H9 (cell line): ENCODE measurements around the gene THBS2. TPM values are rescaled to one million over a fixed set of nuclear protein-coding genes. Genes with fewer than 3 reads are reported as not detected.

ENCODE experiments used
- DNase-seq: peaks from one replicate; pipeline ENCODE4 v3.0.0-alpha.2; 2017
- H2AFZ ChIP-seq: one replicate; pipeline ENCODE4 v1.6.1; 2013; ENCODE audit warnings: mild to moderate bottlenecking, low read length, control low read depth, moderate library complexity
- H2AK5ac ChIP-seq: 2 replicates; pipeline ENCODE4 v1.6.1; 2013; ENCODE audit warnings: low read length, control low read depth, mixed read lengths; ENCODE audit not compliant: insufficient read length
- H2BK120ac ChIP-seq: one replicate; pipeline ENCODE4 v1.6.1; 2013; ENCODE audit warnings: low read depth, mild to moderate bottlenecking, low read length, control low read depth, inconsistent platforms; ENCODE audit not compliant: poor library complexity, severe bottlenecking
- H2BK12ac ChIP-seq: 2 replicates; pipeline ENCODE4 v1.6.1; 2013; ENCODE audit warnings: low read length, control low read depth, mixed read lengths, low read depth; ENCODE audit not compliant: insufficient read length
- H2BK15ac ChIP-seq: 2 replicates; pipeline ENCODE4 v1.6.1; 2013; ENCODE audit warnings: low read depth, low read length, control low read depth
- H2BK20ac ChIP-seq: one replicate; pipeline ENCODE4 v1.6.1; 2013; ENCODE audit warnings: low read depth, mild to moderate bottlenecking, low read length, control low read depth, inconsistent platforms; ENCODE audit not compliant: poor library complexity, severe bottlenecking
- H2BK5ac ChIP-seq: 2 replicates; pipeline ENCODE4 v1.6.1; 2013; ENCODE audit warnings: low read length, control low read depth, mixed read lengths; ENCODE audit not compliant: insufficient read length
- H3K14ac ChIP-seq: 2 replicates; pipeline ENCODE4 v1.6.1; 2013; ENCODE audit warnings: low read length, control low read depth; ENCODE audit not compliant: insufficient read depth
- H3K18ac ChIP-seq: 2 replicates; pipeline ENCODE4 v1.6.1; 2013; ENCODE audit warnings: low read depth, mild to moderate bottlenecking, mixed read lengths, low read length, control low read depth; ENCODE audit not compliant: insufficient read length
- H3K23ac ChIP-seq: 2 replicates; pipeline ENCODE4 v1.6.1; 2013; ENCODE audit warnings: low read length, control low read depth, mixed read lengths, low read depth; ENCODE audit not compliant: insufficient read length
- H3K23me2 ChIP-seq: 2 replicates; pipeline ENCODE4 v1.6.1; 2013; ENCODE audit warnings: low read depth, mild to moderate bottlenecking, mixed read lengths, low read length, control low read depth; ENCODE audit not compliant: insufficient read length, poor library complexity, severe bottlenecking
- H3K27ac ChIP-seq: 2 replicates; pipeline ENCODE4 v1.5.1; 2013; ENCODE audit warnings: low read length, control low read depth, mixed read lengths, low read depth; ENCODE audit not compliant: insufficient read length
- H3K27me3 ChIP-seq: 2 replicates; pipeline ENCODE4 v1.6.1; 2013; ENCODE audit warnings: low read length, control low read depth, inconsistent platforms; ENCODE audit not compliant: insufficient read depth
- H3K4ac ChIP-seq: 2 replicates; pipeline ENCODE4 v1.6.1; 2013; ENCODE audit warnings: low read depth, mild to moderate bottlenecking, control low read depth, inconsistent platforms, low read length, moderate library complexity
- H3K4me1 ChIP-seq: 2 replicates; pipeline ENCODE4 v1.6.1; 2013; ENCODE audit warnings: low read length, control low read depth, inconsistent platforms; ENCODE audit not compliant: insufficient read depth
- H3K4me2 ChIP-seq: 2 replicates; pipeline ENCODE4 v1.6.1; 2013; ENCODE audit warnings: low read length, control low read depth, mixed read lengths; ENCODE audit not compliant: insufficient read length, insufficient read depth
- H3K56ac ChIP-seq: 2 replicates; pipeline ENCODE4 v1.6.1; 2013; ENCODE audit warnings: low read depth, mild to moderate bottlenecking, mixed read lengths, low read length, control low read depth; ENCODE audit not compliant: insufficient read length
- H3K79me1 ChIP-seq: 2 replicates; pipeline ENCODE4 v1.6.1; 2013; ENCODE audit warnings: low read depth, mild to moderate bottlenecking, moderate library complexity, low read length, control low read depth, inconsistent platforms; ENCODE audit not compliant: insufficient read depth, poor library complexity, severe bottlenecking
- H3K79me2 ChIP-seq: 2 replicates; pipeline ENCODE4 v1.6.1; 2013; ENCODE audit warnings: low read length, control low read depth, inconsistent platforms; ENCODE audit not compliant: insufficient read depth
- H3K9ac ChIP-seq: 2 replicates; pipeline ENCODE4 v1.6.1; 2013; ENCODE audit warnings: low read length, control low read depth, mixed read lengths; ENCODE audit not compliant: insufficient read length; ENCODE audit errors: extremely low read depth
- H3K9me3 ChIP-seq: one replicate; pipeline ENCODE4 v1.6.1; 2013; ENCODE audit warnings: low read depth, low read length, inconsistent platforms; ENCODE audit not compliant: control insufficient read depth
- H3T11ph ChIP-seq: one replicate; pipeline ENCODE4 v1.6.1; 2013; ENCODE audit warnings: mild to moderate bottlenecking, low read length, control low read depth, inconsistent platforms
- H4K20me1 ChIP-seq: one replicate; pipeline ENCODE4 v1.6.1; 2013; ENCODE audit not compliant: control insufficient read depth, insufficient read length, insufficient read depth
- H4K5ac ChIP-seq: 2 replicates; pipeline ENCODE4 v1.6.1; 2013; ENCODE audit warnings: low read depth, mild to moderate bottlenecking, mixed read lengths, low read length, control low read depth; ENCODE audit not compliant: insufficient read length
- H4K8ac ChIP-seq: replicated peaks from 2 replicates; pipeline ENCODE4 v1.6.1; 2013; ENCODE audit warnings: low read length, control low read depth, mixed read lengths, low read depth; ENCODE audit not compliant: insufficient read length
- H4K91ac ChIP-seq: 2 replicates; pipeline ENCODE4 v1.6.1; 2013; ENCODE audit warnings: low read depth, mild to moderate bottlenecking, moderate library complexity, mixed read lengths, low read length, control low read depth; ENCODE audit not compliant: insufficient read length
- H3K27ac Mint-ChIP-seq, 3 experiments: 2 replicates in 2 of 3; 3 replicates in 1 of 3; pipeline ENCODE4 v1.8.0; 2020 to 2021; ENCODE audit warnings: mixed read lengths in 3 of 3, mild to moderate bottlenecking in 1 of 3, moderate library complexity in 1 of 3
- H3K27me3 Mint-ChIP-seq: 2 replicates; pipeline ENCODE4 v1.8.0; 2021; ENCODE audit warnings: low read depth, mild to moderate bottlenecking, moderate library complexity, mixed read lengths
- H3K36me3 Mint-ChIP-seq, 3 experiments: 2 replicates in 2 of 3; 3 replicates in 1 of 3; pipeline ENCODE4 v1.8.0; 2020 to 2021; ENCODE audit warnings: low read depth in 3 of 3, mixed read lengths in 3 of 3; ENCODE audit not compliant: insufficient read depth in 1 of 3
- H3K4me1 Mint-ChIP-seq, 2 experiments: 2 replicates each; pipeline ENCODE4 v1.8.0; 2020; ENCODE audit warnings: mixed read lengths in 2 of 2
- H3K4me3 Mint-ChIP-seq, 2 experiments: 2 replicates in 1 of 2; 3 replicates in 1 of 2; pipeline ENCODE4 v1.8.0; 2020 to 2021; ENCODE audit warnings: mild to moderate bottlenecking in 2 of 2, mixed read lengths in 2 of 2, moderate library complexity in 1 of 2
- H3K9me3 Mint-ChIP-seq, 2 experiments: 2 replicates in 1 of 2; 3 replicates in 1 of 2; pipeline ENCODE4 v1.8.0; 2020; ENCODE audit warnings: mild to moderate bottlenecking in 2 of 2, mixed read lengths in 2 of 2, moderate library complexity in 1 of 2
- CTCF ChIP-seq: fragments of 200-600 bp; sonication (generic); conservative IDR thresholded peaks from 3 replicates; pipeline ENCODE4 v1.8.0; 2021; ENCODE audit warnings: antibody characterized with exemption, mild to moderate bottlenecking
- WGBS: extraction: QIAGEN DNeasy Blood & Tissue Kit; methylation state at CpG from one replicate; pipeline ENCODE4 v1.1.7; 2013; ENCODE audit warnings: missing lambda C conversion rate, low lambda C conversion rate, mixed read lengths; ENCODE audit not compliant: insufficient read length; ENCODE audit errors: extremely low coverage; 5-methylcytosine and 5-hydroxymethylcytosine counted together
- total RNA-seq: library from RNA; stranded (reverse); gene quantifications from 2 replicates; pipeline ENCODE4 v1.2.1, GENCODE V29; 2021

Gene THBS2
- total RNA-seq, 1 experiment from 2014 or later: 14.7 TPM

- Histone ChIP-seq H4K8ac (no peak overlapping the region), H3K9me3 (no peaks in the 10 kb centered on the region), H2AFZ (no peak overlapping the region), H3K14ac (no peak overlapping the region), H4K20me1 (no peaks in the 10 kb centered on the region), H3K4me2 (no peak overlapping the region), H3K56ac (no peak overlapping the region), H3K4me1 (peaks cover 3% of the 10 kb centered on the region; the same call in 1 of the 2 replicates), H3K27me3 (no peaks in the 10 kb centered on the region), H4K91ac (no peak overlapping the region), H2BK12ac (no peak overlapping the region), H3K18ac (no peak overlapping the region), H3K23ac (no peak overlapping the region), H2BK15ac (no peak overlapping the region), H3T11ph (no peak overlapping the region), H4K5ac (no peak overlapping the region), H2AK5ac (no peak overlapping the region), H3K79me1 (no peaks in the 10 kb centered on the region), H2BK20ac (no peak overlapping the region), H2BK120ac (no peak overlapping the region), H3K4ac (no peak overlapping the region), H3K23me2 (no peaks in the 10 kb centered on the region), H3K27ac (no peak overlapping the region), H3K79me2 (no peaks in the 10 kb centered on the region), H2BK5ac (no peak overlapping the region), H3K9ac (no peak overlapping the region)
- peaks cover 5 to 14% of the 10 kb centered on the region in 2 experiments; a peak in 4 of 5 replicates for H3K9me3 Mint-ChIP-seq
- peaks cover 0 to 14% (median 5%) of the 10 kb centered on the region in 3 experiments; a peak in 5 of 7 replicates for H3K36me3 Mint-ChIP-seq
- no peak for TF ChIP-seq CTCF
- peaks cover 27 to 32% of the 10 kb centered on the region in 2 experiments for H3K4me1 Mint-ChIP-seq
- DNase-seq: no peak
- no peak overlapping the region for H3K4me3 Mint-ChIP-seq
- H3K27ac Mint-ChIP-seq: no peak overlapping the region; a peak in 1 of 7 replicates
- peaks cover 21% of the 10 kb centered on the region for H3K27me3 Mint-ChIP-seq
- WGBS: no CpG with 5 or more reads among the region's 5 CpGs
Observed at GRCh38 chr6:169266261-169266660, 12.6 kb upstream of the THBS2 start.
